IMR-90 (cell line): ENCODE measurements around the gene KCTD10.

Source experiments
- BHLHE40 ChIP-seq: fragments of 150-350 bp; IDR thresholded peaks from 2 replicates; pipeline ENCODE4 v1.6.1; 2016; ENCODE audit warnings: mild to moderate bottlenecking, low read depth, low read length
- CEBPB ChIP-seq: IDR thresholded peaks from 2 replicates; pipeline ENCODE4 v1.6.1; 2012; ENCODE audit warnings: low read depth, low read length, improper control_type of control experiment
- CHD1 ChIP-seq: IDR thresholded peaks from 2 replicates; pipeline ENCODE4 v1.6.1; 2012; ENCODE audit warnings: low read depth, low read length, improper control_type of control experiment
- FOS ChIP-seq: fragments of 150-350 bp; IDR thresholded peaks from 2 replicates; pipeline ENCODE4 v1.6.1; 2016; ENCODE audit warnings: low read depth, low read length
- MAFK ChIP-seq: IDR thresholded peaks from 2 replicates; pipeline ENCODE4 v1.6.1; 2012; ENCODE audit warnings: low read depth, low read length, improper control_type of control experiment
- MAZ ChIP-seq: IDR thresholded peaks from 2 replicates; pipeline ENCODE4 v1.6.1; 2012; ENCODE audit warnings: low read depth, mild to moderate bottlenecking, low read length, improper control_type of control experiment, moderate library complexity, borderline replicate concordance
- POLR2A ChIP-seq: IDR thresholded peaks from 2 replicates; pipeline ENCODE4 v1.6.1; 2012; ENCODE audit warnings: mild to moderate bottlenecking, low read depth, low read length
- RAD21 ChIP-seq: IDR thresholded peaks from 2 replicates; pipeline ENCODE4 v1.6.1; 2012; ENCODE audit warnings: low read length, improper control_type of control experiment
- RCOR1 ChIP-seq: IDR thresholded peaks from 2 replicates; pipeline ENCODE4 v1.6.1; 2012; ENCODE audit warnings: mild to moderate bottlenecking, low read length, improper control_type of control experiment; ENCODE audit not compliant: insufficient replicate concordance
- RFX5 ChIP-seq: IDR thresholded peaks from 2 replicates; pipeline ENCODE4 v1.8.0; 2012; ENCODE audit warnings: low read depth, mild to moderate bottlenecking, low read length, moderate library complexity
- SMC3 ChIP-seq: fragments of 150-350 bp; IDR thresholded peaks from 2 replicates; pipeline ENCODE4 v1.6.1; 2016; ENCODE audit warnings: low read depth, mild to moderate bottlenecking, antibody characterized with exemption, low read length, moderate library complexity
- TF ChIP-seq, protein P1 (sequence below): conservative IDR thresholded peaks from 2 replicates; pipeline ENCODE4 v1.5.1; 2012; ENCODE audit warnings: mild to moderate bottlenecking, low read depth, low read length, improper control_type of control experiment

DNA sequence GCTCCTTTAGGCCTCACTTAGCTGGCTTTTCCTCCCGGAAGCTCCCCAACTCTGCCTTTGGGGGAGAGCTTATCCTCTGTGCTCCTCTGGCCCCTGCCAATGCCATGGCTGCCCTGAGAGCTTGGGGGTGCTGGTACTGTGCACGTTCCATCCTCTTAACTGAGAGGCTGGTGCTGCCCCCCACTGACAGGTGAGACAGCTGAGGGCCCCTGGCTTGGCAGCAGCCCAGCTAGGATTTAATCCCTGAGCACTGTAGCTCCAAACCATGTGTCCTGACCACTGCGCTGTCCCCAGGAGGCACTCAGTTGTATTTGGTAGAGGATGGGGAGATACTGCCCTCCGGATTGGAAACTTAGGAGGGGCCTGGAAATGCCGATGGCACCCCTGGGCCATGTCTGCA is 46.4 kb upstream of the KCTD10 start:
- TF ChIP-seq POLR2A = no peak
- TF ChIP-seq, protein P1, sequence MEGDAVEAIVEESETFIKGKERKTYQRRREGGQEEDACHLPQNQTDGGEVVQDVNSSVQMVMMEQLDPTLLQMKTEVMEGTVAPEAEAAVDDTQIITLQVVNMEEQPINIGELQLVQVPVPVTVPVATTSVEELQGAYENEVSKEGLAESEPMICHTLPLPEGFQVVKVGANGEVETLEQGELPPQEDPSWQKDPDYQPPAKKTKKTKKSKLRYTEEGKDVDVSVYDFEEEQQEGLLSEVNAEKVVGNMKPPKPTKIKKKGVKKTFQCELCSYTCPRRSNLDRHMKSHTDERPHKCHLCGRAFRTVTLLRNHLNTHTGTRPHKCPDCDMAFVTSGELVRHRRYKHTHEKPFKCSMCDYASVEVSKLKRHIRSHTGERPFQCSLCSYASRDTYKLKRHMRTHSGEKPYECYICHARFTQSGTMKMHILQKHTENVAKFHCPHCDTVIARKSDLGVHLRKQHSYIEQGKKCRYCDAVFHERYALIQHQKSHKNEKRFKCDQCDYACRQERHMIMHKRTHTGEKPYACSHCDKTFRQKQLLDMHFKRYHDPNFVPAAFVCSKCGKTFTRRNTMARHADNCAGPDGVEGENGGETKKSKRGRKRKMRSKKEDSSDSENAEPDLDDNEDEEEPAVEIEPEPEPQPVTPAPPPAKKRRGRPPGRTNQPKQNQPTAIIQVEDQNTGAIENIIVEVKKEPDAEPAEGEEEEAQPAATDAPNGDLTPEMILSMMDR = no peak
- no peak for TF ChIP-seq BHLHE40
- no peak for TF ChIP-seq MAZ
- TF ChIP-seq FOS = no peak
- no peak for TF ChIP-seq MAFK
- TF ChIP-seq CEBPB = no peak
- no peak for TF ChIP-seq SMC3
- no peak for TF ChIP-seq RFX5
- no peak for TF ChIP-seq CHD1
- TF ChIP-seq RAD21 = no peak
- no peak for TF ChIP-seq RCOR1
